ENCODE data around the gene TOPAZ1. TPM values are rescaled to one million over a fixed set of nuclear protein-coding genes. Genes with fewer than 3 reads are reported as not detected.

TOPAZ1 gene
- total RNA-seq = not detected

DNA sequence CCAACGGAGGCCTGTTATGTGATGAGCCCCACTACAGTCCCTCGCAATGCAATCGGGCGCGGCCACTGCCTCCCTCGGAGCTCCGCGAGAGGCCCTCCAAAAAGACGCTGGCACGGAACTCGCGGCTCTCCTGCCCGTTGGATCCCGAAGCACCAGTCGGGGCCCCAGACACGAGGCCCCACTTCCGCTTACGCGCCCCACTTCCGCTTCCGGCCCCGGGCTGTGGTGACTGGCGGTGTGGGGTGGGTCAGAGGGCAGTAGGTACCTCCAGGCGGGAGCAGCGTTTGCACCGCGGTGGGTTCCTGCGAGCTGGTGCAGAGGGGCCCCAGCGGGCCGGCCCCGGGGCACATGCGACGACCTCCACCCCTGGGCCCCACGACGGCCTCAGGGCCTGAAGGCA is at the start of gene TOPAZ1:
TOPAZ1 (plus strand) TSS at position 181 of the 400 bp plus-strand sequence; CDS start at position 349, 168 bp downstream.
- Histone ChIP-seq H3K4me3 (ENCODE audit: low read length in 3 of 3) (no peak within 1 kb of the TSS), H3K27ac (ENCODE audit: low read depth, low read length) (no peak within 1 kb of the TSS), H3K36me3 (ENCODE audit: control insufficient read depth in 3 of 3, insufficient read depth in 3 of 3, low read length in 3 of 3) (no peaks in the 10 kb centered on the region)

DNA sequence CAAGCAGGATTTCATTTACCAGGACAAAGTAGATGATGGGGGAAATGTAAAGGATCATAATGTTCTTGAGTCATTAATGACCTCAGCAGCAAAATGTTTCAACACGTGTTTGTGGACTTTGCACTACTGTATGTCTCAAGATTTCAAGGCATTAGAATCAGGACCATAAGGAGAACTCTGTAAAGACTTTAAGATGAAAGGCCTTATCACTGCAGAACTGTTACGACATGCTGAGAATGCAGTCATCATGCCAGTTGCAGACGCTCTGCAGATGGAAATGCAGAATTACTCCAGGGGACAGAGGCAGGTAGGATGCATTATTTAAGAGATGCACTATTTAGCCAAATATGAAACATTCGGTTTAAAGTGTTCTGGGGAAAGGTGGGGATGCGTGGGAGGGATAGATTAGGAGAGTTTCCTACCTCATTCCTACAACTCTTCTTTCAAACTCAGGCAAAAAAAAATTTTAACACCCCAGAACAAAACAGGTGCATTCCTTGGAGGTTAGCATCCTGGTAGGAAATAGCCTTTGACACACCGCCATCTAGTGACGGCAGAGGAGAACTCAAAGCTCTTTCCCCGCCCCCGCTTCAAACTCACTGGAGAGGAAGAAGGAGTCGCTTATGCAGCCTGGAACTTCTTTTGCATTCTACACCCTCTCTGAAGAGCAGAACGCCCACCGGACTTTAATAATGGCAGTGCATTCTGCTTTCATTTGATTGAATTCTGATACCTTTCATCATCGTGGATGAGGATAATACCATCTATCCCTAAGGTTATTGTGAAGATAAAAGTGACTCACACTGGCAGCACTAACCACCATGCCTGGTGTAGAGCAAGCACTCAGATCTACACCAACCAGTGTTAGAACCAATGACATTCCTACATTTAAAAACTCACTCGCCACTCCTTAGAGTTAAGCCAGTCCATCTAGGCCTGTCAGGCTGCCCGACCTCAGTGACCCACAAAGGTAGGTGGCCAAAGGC is 43.1 kb upstream of the TOPAZ1 start:
- Histone ChIP-seq H3K27me3 (ENCODE audit: control insufficient read depth in 3 of 3, insufficient read depth in 3 of 3, low read length in 3 of 3) (peaks cover 0 to 2% (median 0%) of the 10 kb centered on the region in 3 donors), H3K36me3 (ENCODE audit: control insufficient read depth in 3 of 3, insufficient read depth in 3 of 3, low read length in 3 of 3) (no peaks in the 10 kb centered on the region), H3K27ac (ENCODE audit: low read depth, low read length) (no peak overlapping the region), H3K4me3 (ENCODE audit: low read length in 3 of 3) (no peak overlapping the region), H3K4me1 (ENCODE audit: control insufficient read depth in 3 of 3, insufficient read depth in 3 of 3, low read length in 3 of 3) (no peaks in the 10 kb centered on the region), H3K9me3 (ENCODE audit: control insufficient read depth in 3 of 3, low read length in 3 of 3) (no peaks in the 10 kb centered on the region), H3K9ac (ENCODE audit: low read depth in 1 of 3, low read length in 3 of 3) (no peak overlapping the region)

More for the DNA sequence above, at the start of gene TOPAZ1:
- Histone ChIP-seq H3K9ac (ENCODE audit: low read depth in 1 of 3, low read length in 3 of 3) (no peak within 1 kb of the TSS), H3K27me3 (ENCODE audit: control insufficient read depth in 3 of 3, insufficient read depth in 3 of 3, low read length in 3 of 3) (no peaks in the 10 kb centered on the region), H3K9me3 (ENCODE audit: control insufficient read depth in 3 of 3, low read length in 3 of 3) (no peaks in the 10 kb centered on the region), H3K4me1 (ENCODE audit: control insufficient read depth in 3 of 3, insufficient read depth in 3 of 3, low read length in 3 of 3) (no peaks in the 10 kb centered on the region)

GRCh38 chr3:44206261-44206660 is 35.4 kb upstream of the TOPAZ1 start:
- Histone ChIP-seq H3K36me3 (ENCODE audit: control insufficient read depth in 3 of 3, insufficient read depth in 3 of 3, low read length in 3 of 3) (no peaks in the 10 kb centered on the region), H3K27me3 (ENCODE audit: control insufficient read depth in 3 of 3, insufficient read depth in 3 of 3, low read length in 3 of 3) (peaks cover 0 to 3% (median 0%) of the 10 kb centered on the region in 3 donors), H3K4me1 (ENCODE audit: control insufficient read depth in 3 of 3, insufficient read depth in 3 of 3, low read length in 3 of 3) (no peaks in the 10 kb centered on the region), H3K9ac (ENCODE audit: low read depth in 1 of 3, low read length in 3 of 3) (no peak overlapping the region), H3K27ac (ENCODE audit: low read depth, low read length) (no peak overlapping the region), H3K4me3 (ENCODE audit: low read length in 3 of 3) (no peak overlapping the region), H3K9me3 (ENCODE audit: control insufficient read depth in 3 of 3, low read length in 3 of 3) (no peaks in the 10 kb centered on the region)

DNA sequence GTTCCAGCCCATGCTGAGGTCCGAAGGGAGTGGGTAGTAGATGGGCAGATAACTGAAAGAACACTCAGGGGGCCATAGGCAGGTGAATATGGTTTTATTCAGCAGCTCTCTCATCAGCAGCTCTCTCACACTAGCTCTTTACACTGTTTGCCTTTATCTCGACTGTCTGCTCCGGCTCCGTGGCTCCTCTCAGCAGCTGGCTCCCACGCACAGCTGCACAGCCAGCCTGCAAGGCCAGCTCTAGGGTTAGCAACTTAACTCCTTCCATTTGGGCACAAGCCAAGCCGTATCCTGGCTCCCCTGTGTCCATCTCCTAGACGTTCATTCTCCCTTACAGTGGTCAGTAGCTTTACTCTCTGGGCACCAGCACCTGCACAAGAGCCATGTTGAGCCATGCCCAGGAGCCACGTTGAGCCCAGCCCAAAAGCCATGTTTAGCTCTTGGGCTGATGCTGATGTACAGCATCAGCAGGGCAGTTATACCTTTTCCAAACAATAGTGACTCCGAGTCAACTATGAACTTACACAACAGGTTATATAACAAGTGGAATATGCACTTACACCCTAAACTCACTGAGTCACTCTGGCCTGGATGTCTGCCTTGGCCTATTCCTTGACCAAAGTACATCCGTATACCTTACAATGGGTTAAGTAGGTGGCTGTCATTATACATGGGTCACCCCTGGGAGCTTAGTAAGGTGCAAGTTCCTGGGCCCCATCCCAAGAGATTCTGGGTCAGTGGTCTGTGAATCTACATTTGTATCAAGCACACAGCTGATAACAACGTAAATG is 34.6 kb upstream of the TOPAZ1 start:
- H3K4me1 ChIP-seq (ENCODE audit: control insufficient read depth in 3 of 3, insufficient read depth in 3 of 3, low read length in 3 of 3) = no peaks in the 10 kb centered on the region
- H3K9ac ChIP-seq (ENCODE audit: low read depth in 1 of 3, low read length in 3 of 3) = no peak overlapping the region
- no peaks in the 10 kb centered on the region for H3K36me3 ChIP-seq (ENCODE audit: control insufficient read depth in 3 of 3, insufficient read depth in 3 of 3, low read length in 3 of 3)
- H3K9me3 ChIP-seq (ENCODE audit: control insufficient read depth in 3 of 3, low read length in 3 of 3) = no peaks in the 10 kb centered on the region
- no peak overlapping the region for H3K4me3 ChIP-seq (ENCODE audit: low read length in 3 of 3)
- H3K27ac ChIP-seq (ENCODE audit: low read depth, low read length) = no peak overlapping the region
- H3K27me3 ChIP-seq (ENCODE audit: control insufficient read depth in 3 of 3, insufficient read depth in 3 of 3, low read length in 3 of 3) = peaks cover 0 to 3% (median 0%) of the 10 kb centered on the region in 3 donors

DNA sequence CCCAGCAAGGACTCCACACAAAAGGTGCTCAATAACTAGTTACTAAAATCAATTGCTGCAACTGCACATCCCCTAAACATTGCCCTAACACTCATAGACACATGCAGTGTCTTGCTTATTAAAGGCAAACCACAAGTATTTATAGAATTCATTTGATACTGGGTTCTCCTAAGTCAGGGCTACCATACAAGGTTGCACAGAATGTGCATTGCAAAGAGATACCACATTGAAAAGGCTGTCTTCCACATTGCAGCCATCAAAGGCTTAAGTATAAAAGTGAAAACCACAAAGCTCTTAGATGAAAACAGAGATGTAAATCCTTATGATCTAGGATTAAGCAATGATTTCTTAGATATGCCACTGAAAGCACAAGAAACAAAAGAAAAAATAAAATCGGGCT is 33.6 kb upstream of the TOPAZ1 start:
- H3K9me3 ChIP-seq (ENCODE audit: control insufficient read depth in 3 of 3, low read length in 3 of 3) = no peaks in the 10 kb centered on the region
- H3K9ac ChIP-seq (ENCODE audit: low read depth in 1 of 3, low read length in 3 of 3) = no peak overlapping the region
- no peak overlapping the region for H3K27ac ChIP-seq (ENCODE audit: low read depth, low read length)
- no peaks in the 10 kb centered on the region for H3K36me3 ChIP-seq (ENCODE audit: control insufficient read depth in 3 of 3, insufficient read depth in 3 of 3, low read length in 3 of 3)
- peaks cover 0 to 3% (median 0%) of the 10 kb centered on the region in 3 donors for H3K27me3 ChIP-seq (ENCODE audit: control insufficient read depth in 3 of 3, insufficient read depth in 3 of 3, low read length in 3 of 3)
- no peak overlapping the region for H3K4me3 ChIP-seq (ENCODE audit: low read length in 3 of 3)
- no peaks in the 10 kb centered on the region for H3K4me1 ChIP-seq (ENCODE audit: control insufficient read depth in 3 of 3, insufficient read depth in 3 of 3, low read length in 3 of 3)

DNA sequence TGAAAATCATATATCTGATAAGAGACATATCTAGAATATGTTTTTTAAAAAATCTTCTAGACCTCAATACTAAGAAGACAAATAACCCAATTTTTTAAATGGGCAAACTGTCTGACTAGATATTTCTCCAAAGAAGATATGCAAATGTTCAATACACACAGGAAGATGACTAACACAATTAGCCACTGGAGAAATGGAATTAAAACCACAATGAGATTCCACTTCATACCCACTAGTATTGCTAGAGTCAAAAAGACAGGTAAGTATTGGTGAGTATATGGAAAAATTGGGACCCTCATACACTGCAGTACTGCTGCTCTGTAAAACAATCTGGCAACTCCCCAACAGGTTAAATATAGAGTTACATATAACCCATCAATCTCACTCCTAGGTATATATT is 33.1 kb upstream of the TOPAZ1 start:
- no peaks in the 10 kb centered on the region for H3K36me3 ChIP-seq (ENCODE audit: control insufficient read depth in 3 of 3, insufficient read depth in 3 of 3, low read length in 3 of 3)

GRCh38 chr3:44210967-44211366 is 30.7 kb upstream of the TOPAZ1 start:
- no peaks in the 10 kb centered on the region for H3K4me1 ChIP-seq (ENCODE audit: control insufficient read depth in 3 of 3, insufficient read depth in 3 of 3, low read length in 3 of 3)
- H3K27me3 ChIP-seq (ENCODE audit: control insufficient read depth in 3 of 3, insufficient read depth in 3 of 3, low read length in 3 of 3) = peaks cover 0 to 3% (median 0%) of the 10 kb centered on the region in 3 donors
- no peak overlapping the region for H3K4me3 ChIP-seq (ENCODE audit: low read length in 3 of 3)
- no peak overlapping the region for H3K27ac ChIP-seq (ENCODE audit: low read depth, low read length)
- H3K9ac ChIP-seq (ENCODE audit: low read depth in 1 of 3, low read length in 3 of 3) = no peak overlapping the region
- H3K36me3 ChIP-seq (ENCODE audit: control insufficient read depth in 3 of 3, insufficient read depth in 3 of 3, low read length in 3 of 3) = no peaks in the 10 kb centered on the region
- no peaks in the 10 kb centered on the region for H3K9me3 ChIP-seq (ENCODE audit: control insufficient read depth in 3 of 3, low read length in 3 of 3)

More for the DNA sequence above, 33.1 kb upstream of the TOPAZ1 start:
- H3K27ac ChIP-seq (ENCODE audit: low read depth, low read length) = no peak overlapping the region
- no peaks in the 10 kb centered on the region for H3K9me3 ChIP-seq (ENCODE audit: control insufficient read depth in 3 of 3, low read length in 3 of 3)
- no peak overlapping the region for H3K4me3 ChIP-seq (ENCODE audit: low read length in 3 of 3)
- no peaks in the 10 kb centered on the region for H3K4me1 ChIP-seq (ENCODE audit: control insufficient read depth in 3 of 3, insufficient read depth in 3 of 3, low read length in 3 of 3)
- H3K9ac ChIP-seq (ENCODE audit: low read depth in 1 of 3, low read length in 3 of 3) = no peak overlapping the region
- peaks cover 0 to 3% (median 0%) of the 10 kb centered on the region in 3 donors for H3K27me3 ChIP-seq (ENCODE audit: control insufficient read depth in 3 of 3, insufficient read depth in 3 of 3, low read length in 3 of 3)

GRCh38 chr3:44222337-44222736 is 19.3 kb upstream of the TOPAZ1 start:
- H3K9me3 ChIP-seq (ENCODE audit: control insufficient read depth in 3 of 3, low read length in 3 of 3) = no peaks in the 10 kb centered on the region

DNA sequence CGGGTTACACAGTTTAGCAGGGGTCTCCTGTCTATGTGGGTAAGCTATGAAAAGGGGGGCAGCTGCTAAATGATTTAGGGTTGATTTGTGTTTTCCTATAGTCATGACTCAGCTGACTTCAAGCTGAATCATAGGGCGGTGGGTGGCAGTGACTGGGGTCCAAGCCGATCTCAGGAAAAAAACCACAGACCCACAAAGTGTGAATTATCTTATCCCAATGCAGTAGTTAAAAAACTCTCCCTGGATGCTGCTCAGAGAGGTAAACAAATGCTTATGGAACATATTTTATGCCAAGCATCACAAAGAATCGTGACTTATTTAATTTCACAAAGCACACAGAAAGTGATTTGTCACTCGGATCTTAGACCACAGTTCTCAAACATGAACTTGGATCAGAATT is 18.4 kb upstream of the TOPAZ1 start:
- Histone ChIP-seq H3K4me1 (ENCODE audit: control insufficient read depth in 3 of 3, insufficient read depth in 3 of 3, low read length in 3 of 3) (no peaks in the 10 kb centered on the region), H3K27me3 (ENCODE audit: control insufficient read depth in 3 of 3, insufficient read depth in 3 of 3, low read length in 3 of 3) (peaks cover 2 to 13% (median 4%) of the 10 kb centered on the region in 3 donors), H3K27ac (ENCODE audit: low read depth, low read length) (no peak overlapping the region), H3K36me3 (ENCODE audit: control insufficient read depth in 3 of 3, insufficient read depth in 3 of 3, low read length in 3 of 3) (no peaks in the 10 kb centered on the region), H3K9ac (ENCODE audit: low read depth in 1 of 3, low read length in 3 of 3) (no peak overlapping the region), H3K4me3 (ENCODE audit: low read length in 3 of 3) (no peak overlapping the region), H3K9me3 (ENCODE audit: control insufficient read depth in 3 of 3, low read length in 3 of 3) (no peaks in the 10 kb centered on the region)

More at GRCh38 chr3:44222337-44222736, 19.3 kb upstream of the TOPAZ1 start:
- H3K27ac ChIP-seq (ENCODE audit: low read depth, low read length) = no peak overlapping the region
- H3K4me1 ChIP-seq (ENCODE audit: control insufficient read depth in 3 of 3, insufficient read depth in 3 of 3, low read length in 3 of 3) = no peaks in the 10 kb centered on the region
- no peaks in the 10 kb centered on the region for H3K36me3 ChIP-seq (ENCODE audit: control insufficient read depth in 3 of 3, insufficient read depth in 3 of 3, low read length in 3 of 3)
- peaks cover 2 to 11% (median 4%) of the 10 kb centered on the region in 3 donors for H3K27me3 ChIP-seq (ENCODE audit: control insufficient read depth in 3 of 3, insufficient read depth in 3 of 3, low read length in 3 of 3)
- no peak overlapping the region for H3K9ac ChIP-seq (ENCODE audit: low read depth in 1 of 3, low read length in 3 of 3)
- H3K4me3 ChIP-seq (ENCODE audit: low read length in 3 of 3) = no peak overlapping the region
